ENCODE data around the gene MEGF9.

DNA sequence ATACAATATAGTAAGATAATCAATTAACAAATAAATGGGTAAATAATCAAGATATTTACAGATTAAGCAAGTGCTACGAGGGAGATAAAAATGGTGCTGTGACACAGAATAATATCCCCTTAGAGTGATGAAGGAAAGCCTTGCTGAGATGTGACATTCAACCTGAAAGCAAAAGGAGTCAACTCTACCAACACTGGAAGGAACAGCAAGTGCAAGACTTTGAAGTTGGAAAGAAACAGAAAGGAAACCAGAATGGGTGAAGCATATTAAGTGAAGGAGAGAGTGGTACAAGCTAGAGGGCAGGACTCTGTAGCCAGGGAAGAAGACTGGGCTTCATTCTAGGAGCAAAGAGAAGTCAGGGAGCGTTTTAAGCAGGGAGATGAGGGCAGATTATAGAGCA is 12.2 kb upstream of the MEGF9 start:
- TF ChIP-seq, protein P1, sequence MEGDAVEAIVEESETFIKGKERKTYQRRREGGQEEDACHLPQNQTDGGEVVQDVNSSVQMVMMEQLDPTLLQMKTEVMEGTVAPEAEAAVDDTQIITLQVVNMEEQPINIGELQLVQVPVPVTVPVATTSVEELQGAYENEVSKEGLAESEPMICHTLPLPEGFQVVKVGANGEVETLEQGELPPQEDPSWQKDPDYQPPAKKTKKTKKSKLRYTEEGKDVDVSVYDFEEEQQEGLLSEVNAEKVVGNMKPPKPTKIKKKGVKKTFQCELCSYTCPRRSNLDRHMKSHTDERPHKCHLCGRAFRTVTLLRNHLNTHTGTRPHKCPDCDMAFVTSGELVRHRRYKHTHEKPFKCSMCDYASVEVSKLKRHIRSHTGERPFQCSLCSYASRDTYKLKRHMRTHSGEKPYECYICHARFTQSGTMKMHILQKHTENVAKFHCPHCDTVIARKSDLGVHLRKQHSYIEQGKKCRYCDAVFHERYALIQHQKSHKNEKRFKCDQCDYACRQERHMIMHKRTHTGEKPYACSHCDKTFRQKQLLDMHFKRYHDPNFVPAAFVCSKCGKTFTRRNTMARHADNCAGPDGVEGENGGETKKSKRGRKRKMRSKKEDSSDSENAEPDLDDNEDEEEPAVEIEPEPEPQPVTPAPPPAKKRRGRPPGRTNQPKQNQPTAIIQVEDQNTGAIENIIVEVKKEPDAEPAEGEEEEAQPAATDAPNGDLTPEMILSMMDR (conservative IDR thresholded peaks at IDR 0.05), result no peak
- no peak for TF ChIP-seq ZFX (IDR thresholded peaks at IDR 0.05)

Data from C4-2B (cell line).